Measurements from ENCODE around the gene PMCH. TPM values are rescaled to one million over a fixed set of nuclear protein-coding genes. Genes with fewer than 3 reads are reported as not detected.
A peak's percentile ranks its signal among the peaks of the same experiment; 100 is the strongest.
"Not testable (repeated sequence)": the region's sequence is repeated elsewhere in the genome, so short reads cannot be mapped to it uniquely, and the experiment has no call there.

The PMCH gene
- not detected in 2 replicates for total RNA-seq

DNA sequence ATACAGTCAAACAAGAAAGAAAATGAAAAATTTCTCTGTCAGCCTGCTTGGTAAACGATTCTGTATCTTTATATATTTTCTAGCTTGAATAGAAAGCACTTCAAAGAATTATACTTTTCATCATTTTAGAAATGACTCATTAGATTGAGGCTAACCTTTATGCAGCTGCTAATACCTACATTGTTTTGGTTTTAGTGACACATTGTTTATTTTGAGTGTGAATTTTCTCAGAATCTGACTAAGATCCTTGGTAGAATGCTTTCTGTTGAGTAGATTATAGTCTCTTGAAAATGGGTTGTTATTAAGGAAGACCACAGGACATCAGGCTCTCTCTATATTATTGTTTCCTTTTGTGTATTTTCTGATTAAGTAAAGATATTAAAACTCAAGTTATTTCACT, at the start of gene PMCH:
Gene PMCH (minus strand): TSS at position 45 of the 400 bp plus-strand sequence. CDS start 63 bp downstream, outside the sequence.
- peak; percentile 78 for DNase-seq (ENCODE audit: low read depth)

DNA sequence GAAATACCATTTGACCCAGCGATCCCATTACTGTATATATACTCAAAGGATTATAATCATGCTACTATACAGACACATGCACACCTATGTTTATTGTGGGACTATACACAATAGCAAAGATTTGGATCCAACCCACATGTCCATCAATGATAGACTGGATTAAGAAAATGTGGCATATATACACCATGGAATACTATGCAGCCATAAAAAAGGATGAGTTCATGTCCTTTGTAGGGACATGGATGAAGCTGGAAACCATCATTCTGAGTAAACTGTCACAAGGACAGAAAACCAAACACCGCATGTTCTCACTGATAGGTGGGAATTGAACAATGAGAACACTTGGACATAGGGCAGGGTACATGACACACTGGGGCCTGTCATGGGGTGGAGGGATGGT, 43.2 kb upstream of the PMCH start:
- DNase-seq (ENCODE audit: low read depth): not testable (repeated sequence)

DNA sequence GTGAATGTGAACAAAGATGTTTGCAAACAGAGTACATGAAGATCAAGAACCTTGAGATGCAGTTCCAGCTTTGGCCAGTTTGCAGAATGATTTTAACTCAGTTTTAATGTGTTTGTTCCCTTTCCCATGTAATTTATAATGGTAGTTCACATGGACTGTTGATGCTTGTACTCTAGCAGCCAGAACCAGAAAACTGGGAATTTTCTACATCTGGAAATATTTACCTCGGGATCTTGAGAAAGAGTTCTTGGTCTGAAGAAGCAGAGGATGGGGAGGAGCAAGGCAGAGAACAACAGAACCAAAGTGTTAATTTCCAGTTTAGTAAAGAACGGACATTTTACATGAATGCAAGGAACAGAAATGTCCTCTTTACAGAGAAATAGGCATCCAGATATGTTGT, 37.0 kb upstream of the PMCH start:
- no peak for DNase-seq (ENCODE audit: low read depth)

DNA sequence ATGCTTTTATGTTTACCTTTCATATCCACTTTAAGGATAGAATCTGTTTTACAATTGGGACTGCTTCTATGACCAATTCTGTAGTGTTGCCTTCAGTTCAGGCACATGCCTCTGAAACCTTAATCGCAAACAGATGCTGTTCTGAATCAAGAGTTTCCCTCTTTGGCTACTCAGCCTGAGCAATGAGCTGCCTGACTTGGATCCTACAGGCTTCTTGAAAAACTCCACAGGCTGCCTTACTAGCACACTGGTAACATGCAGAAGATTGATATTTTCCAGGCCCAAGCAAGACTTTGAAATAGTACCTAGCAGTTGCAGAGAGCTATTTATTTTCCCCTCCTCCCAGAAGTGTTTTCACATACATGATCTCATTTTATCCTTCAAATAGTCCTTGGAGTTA, 34.8 kb upstream of the PMCH start:
- no peak for DNase-seq (ENCODE audit: low read depth)

GRCh38 chr12:102232036-102232435, 34.4 kb upstream of the PMCH start:
- DNase-seq (ENCODE audit: low read depth): no peak

- no peak for DNase-seq (ENCODE audit: low read depth)
Observed at GRCh38 chr12:102227954-102228353, 30.3 kb upstream of the PMCH start.

DNA sequence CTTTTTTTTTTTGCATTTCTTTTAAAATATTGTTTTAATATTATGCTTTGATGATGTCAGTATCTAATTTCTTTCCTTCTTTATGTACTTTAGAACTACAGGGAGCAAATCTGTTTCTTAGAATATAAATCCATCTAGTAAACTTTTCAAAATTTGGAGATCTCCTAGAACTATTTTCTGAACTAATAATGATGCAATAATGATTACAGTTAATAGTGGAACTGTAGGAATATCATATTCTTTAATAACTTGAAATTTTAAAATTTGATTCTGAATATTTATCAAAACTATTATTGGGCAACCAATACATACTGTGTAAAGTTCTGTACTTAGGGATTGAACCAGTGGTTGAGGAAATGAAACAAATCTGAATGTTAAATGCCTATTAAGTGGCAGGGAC, 23.1 kb upstream of the PMCH start:
- DNase-seq (ENCODE audit: low read depth): no peak

- DNase-seq (ENCODE audit: low read depth): peak; percentile 31
Observed at GRCh38 chr12:102215992-102216691, 18.5 kb upstream of the PMCH start.

- no peak for DNase-seq (ENCODE audit: low read depth)
Observed at GRCh38 chr12:102204025-102204424, 6.4 kb upstream of the PMCH start.

- DNase-seq (ENCODE audit: low read depth): no peak
Observed at GRCh38 chr12:102202556-102202955, 4.9 kb upstream of the PMCH start.

GRCh38 chr12:102201436-102202061, 3.9 kb upstream of the PMCH start:
- DNase-seq (ENCODE audit: low read depth): no peak

DNA sequence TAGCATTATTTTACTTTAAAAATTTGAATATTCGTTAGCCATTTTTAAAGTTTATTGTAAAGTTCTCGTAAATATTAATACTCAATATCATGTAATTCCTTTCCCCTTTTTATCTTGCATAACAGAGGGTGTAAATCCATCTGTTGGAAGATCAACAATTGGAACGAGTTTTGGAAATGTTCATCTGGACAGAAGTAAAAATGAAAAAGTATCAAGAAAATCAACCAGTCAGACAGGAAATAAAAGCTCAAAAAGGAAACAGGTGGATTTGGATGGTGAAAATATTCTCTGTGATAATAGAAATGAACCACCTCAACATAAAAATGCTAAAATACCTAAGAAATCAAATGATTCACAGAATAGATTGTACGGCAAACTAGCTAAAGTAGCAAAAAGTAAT, 1.8 kb downstream of the PMCH start:
- DNase-seq (ENCODE audit: low read depth): no peak

DNA sequence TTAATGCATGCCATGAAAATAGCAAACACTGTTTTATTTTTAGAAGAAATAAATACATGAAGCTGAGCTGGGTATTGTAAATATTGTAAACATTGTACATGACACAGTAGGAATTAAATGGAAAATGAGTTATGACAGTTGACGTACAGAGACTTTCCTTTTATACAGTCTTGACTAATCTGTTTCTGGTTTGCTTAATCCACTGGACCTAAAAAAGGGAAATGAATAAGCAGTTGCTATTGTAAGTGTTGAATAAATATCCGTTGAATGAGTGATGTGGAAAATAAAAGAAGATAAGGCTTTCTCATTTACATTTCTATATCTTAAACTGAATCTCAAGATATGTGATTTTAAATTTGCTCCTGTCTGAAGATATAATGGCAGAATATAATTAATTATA, 15.0 kb downstream of the PMCH start:
- no peak for DNase-seq (ENCODE audit: low read depth)

DNA sequence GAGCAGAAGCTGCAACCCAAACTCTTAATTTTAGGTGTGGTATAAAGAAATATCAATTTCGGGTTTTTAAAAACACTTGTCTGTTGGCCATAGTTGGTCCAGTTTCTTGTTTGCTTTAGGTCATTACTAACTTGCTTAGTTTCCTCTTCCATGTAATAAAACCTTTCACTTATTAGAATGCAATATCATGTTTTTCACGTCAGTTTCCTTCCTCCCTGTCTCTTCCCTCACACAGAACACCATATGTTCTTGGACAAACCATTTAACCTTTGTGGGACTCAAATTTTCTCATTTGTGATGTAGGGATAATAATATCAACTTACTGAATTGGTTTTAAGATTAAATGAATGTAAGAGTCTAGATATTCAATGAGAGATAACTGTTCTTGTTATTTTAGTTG, 22.9 kb downstream of the PMCH start:
- no peak for DNase-seq (ENCODE audit: low read depth)

DNA sequence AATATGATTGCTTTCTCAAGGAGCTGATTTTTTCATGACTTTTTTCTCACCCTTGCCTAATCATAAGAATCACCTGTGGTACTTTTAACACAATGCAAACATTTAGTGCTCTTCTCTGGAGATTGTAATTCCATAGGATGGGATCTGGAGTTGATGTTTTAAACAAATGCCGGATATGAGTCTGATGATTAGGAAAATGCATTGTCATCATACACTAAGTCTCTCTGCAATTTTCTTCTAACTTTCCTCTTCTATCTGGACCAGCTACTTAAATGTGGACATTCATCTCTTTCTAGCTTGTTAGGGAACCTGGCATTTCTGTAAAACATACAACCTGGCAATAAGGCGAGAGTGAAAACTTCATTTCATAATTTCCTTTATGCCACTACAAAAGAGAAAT, 23.5 kb downstream of the PMCH start:
- DNase-seq (ENCODE audit: low read depth): no peak

DNA sequence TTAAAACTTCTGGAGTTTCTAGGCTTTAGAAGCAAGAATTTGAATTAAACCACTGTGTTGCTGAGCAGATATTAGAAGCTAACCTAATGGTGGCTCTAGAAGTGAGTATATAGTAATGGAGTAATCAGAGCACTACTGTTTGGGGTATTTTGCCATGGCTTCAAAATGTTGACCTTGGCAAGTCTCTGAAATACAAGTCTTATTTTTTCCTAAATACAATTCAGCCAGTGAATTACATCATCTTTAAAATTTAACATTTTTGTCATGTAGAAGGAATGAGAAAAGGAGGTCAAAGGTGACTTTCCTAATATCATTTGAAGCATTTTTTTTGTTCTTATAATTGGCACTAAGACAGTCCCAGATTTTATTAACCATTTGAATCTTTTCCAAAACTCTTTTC, 25.2 kb downstream of the PMCH start:
- peak; percentile 7 for DNase-seq (ENCODE audit: low read depth)

DNA sequence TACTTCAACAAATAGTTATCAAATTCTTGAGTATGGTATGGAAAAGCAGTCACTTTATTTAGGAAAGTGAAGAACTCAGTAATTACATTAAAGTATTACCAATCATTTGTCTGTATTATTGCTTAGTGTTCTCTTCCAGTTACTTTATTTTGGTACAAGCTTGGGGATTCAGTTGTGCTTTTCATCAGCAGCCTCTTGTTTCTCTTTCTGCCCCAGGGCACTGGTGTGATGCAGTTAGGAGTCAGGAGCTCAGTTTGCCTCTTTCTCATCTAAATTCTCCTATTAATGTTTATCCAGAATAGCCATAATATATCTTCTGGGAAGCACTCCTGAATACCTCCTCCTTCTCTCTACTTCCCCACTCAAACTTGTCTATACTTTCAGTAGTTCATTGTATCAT, 25.7 kb downstream of the PMCH start:
- peak; percentile 44 for DNase-seq (ENCODE audit: low read depth)

GRCh38 chr12:102169922-102170621, 27.6 kb downstream of the PMCH start:
- DNase-seq (ENCODE audit: low read depth): peak; percentile 24

- DNase-seq (ENCODE audit: low read depth): no peak
Observed at GRCh38 chr12:102167821-102168604, 29.6 kb downstream of the PMCH start.

- DNase-seq (ENCODE audit: low read depth): no peak
Observed at GRCh38 chr12:102163383-102163782, 34.2 kb downstream of the PMCH start.

DNA sequence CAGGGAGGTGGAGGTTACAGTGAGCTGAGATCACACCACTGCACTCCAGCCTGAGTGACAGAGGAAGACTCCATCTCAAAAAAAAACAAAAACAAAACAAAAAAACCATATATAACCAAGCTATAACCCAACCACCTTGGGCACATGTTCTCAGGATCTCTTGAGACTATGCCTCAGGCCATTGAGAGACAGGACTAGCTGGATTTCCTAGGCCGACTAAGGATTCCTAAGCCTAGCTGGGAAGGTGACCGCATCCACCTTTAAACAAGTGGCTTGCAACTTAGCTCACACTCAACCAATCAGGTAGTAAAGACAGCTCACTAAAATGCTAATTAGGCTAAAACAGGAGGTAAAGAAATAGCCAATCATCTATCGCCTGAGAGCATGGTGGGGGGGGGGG, 42.4 kb downstream of the PMCH start:
- not testable (repeated sequence) for DNase-seq (ENCODE audit: low read depth)

- not testable (repeated sequence) for DNase-seq (ENCODE audit: low read depth)
Observed at GRCh38 chr12:102147062-102147587, 50.5 kb downstream of the PMCH start.

Measured in renal cortical epithelial cell (primary cell).